Spleen (tissue), 11 donors: Measurements from ENCODE around the gene ABCB8. TPM values are rescaled to one million over a fixed set of nuclear protein-coding genes. Genes with fewer than 3 reads are reported as not detected.

ENCODE experiments used
- DNase-seq: peaks from one replicate; pipeline ENCODE4 v3.0.0-alpha.2; 2020
- H3K27ac ChIP-seq, 8 donors: fragments of 200-600 bp; sonication (generic) in 7 of 8; 1 replicate in 4 of 8; 2 replicates in 4 of 8; pipeline versions ENCODE4 v1.5.0 to v1.8.0; 2016 to 2021; ENCODE audit warnings: inconsistent platforms in 4 of 8, mild to moderate bottlenecking in 4 of 8, moderate library complexity in 1 of 8
- H3K27me3 ChIP-seq, 7 donors: fragments of 200-600 bp; sonication (generic) in 6 of 7; replicated peaks in 1 of 7; 1 replicate in 4 of 7; 2 replicates in 3 of 7; pipeline versions ENCODE4 v1.5.0 to v1.8.0; 2016 to 2021; ENCODE audit warnings: inconsistent platforms in 3 of 7, mild to moderate bottlenecking in 1 of 7
- H3K36me3 ChIP-seq, 6 donors: fragments of 200-600 bp; sonication (generic) in 5 of 6; 1 replicate in 4 of 6; 2 replicates in 2 of 6; pipeline versions ENCODE4 v1.5.0 to v1.8.0; 2016 to 2021; ENCODE audit warnings: inconsistent platforms in 2 of 6
- H3K4me1 ChIP-seq, 6 donors: fragments of 200-600 bp; sonication (generic) in 5 of 6; 1 replicate in 3 of 6; 2 replicates in 3 of 6; pipeline versions ENCODE4 v1.5.0 to v1.8.0; 2016 to 2021; ENCODE audit warnings: inconsistent platforms in 3 of 6
- H3K4me3 ChIP-seq, 8 donors: fragments of 200-600 bp; sonication (generic) in 7 of 8; 1 replicate in 4 of 8; 2 replicates in 4 of 8; pipeline versions ENCODE4 v1.5.0 to v1.8.0; 2016 to 2021; ENCODE audit warnings: inconsistent platforms in 4 of 8, mild to moderate bottlenecking in 4 of 8, moderate library complexity in 2 of 8
- H3K9me3 ChIP-seq, 8 donors: fragments of 200-600 bp; sonication (generic) in 7 of 8; 1 replicate in 4 of 8; 2 replicates in 4 of 8; pipeline versions ENCODE4 v1.5.0 to v1.8.0; 2016 to 2021; ENCODE audit warnings: inconsistent platforms in 4 of 8
- POLR2A ChIP-seq, 3 donors: fragments of 450-650 bp; IDR thresholded peaks; one replicate each; pipeline ENCODE4 v1.5.1; 2017; ENCODE audit warnings: antibody characterized with exemption in 3 of 3, mild to moderate bottlenecking in 1 of 3
- POLR2AphosphoS5 ChIP-seq, 3 donors: sonication (generic); formaldehyde crosslinking; IDR thresholded peaks; one replicate each; pipeline ENCODE4 v1.5.1; 2017; ENCODE audit warnings: antibody characterized with exemption in 3 of 3
- WGBS, 5 donors: extraction: QIAGEN DNeasy Blood & Tissue Kit in 3 of 5; methylation state at CpG; one replicate each; pipeline versions ENCODE4 v1.1.5 to v1.1.7; 2013 to 2018; 5-methylcytosine and 5-hydroxymethylcytosine counted together
- intact Hi-C: fragments of 100-400 bp; cut with DNase I; formaldehyde crosslinking; loops from one replicate; pipeline ENCODE4 v1.15.0; 2023; ENCODE audit warnings: low total_unique reads
- polyA plus RNA-seq, 3 donors: library from polyadenylated mRNA; stranded (reverse); fragments of 200-250 nt; gene quantifications; one replicate each; pipeline ENCODE4 v1.2.1, GENCODE V29; 2013
- total RNA-seq, 7 donors: library from RNA; depleted of rRNA in 3 of 7; stranded (reverse); fragments of >200 nt in 3 of 7; fragmentation: NEBNext Ultra II Directional in 4 of 7; extraction: Animal tissue kit (Norgen Biotek cat#: 25700) in 4 of 7; gene quantifications; one replicate each; pipeline versions ENCODE4 v1.1.0 to v1.2.1, GENCODE V29; 2016 to 2021
- TF ChIP-seq, protein P1 (sequence below), 11 experiments: fragments of 200-600 bp in 7 of 11; fragments of 450-650 bp in 4 of 11; sonication (generic) in 4 of 11; IDR thresholded peaks in 8 of 11; conservative IDR thresholded peaks in 3 of 11; 1 replicate in 7 of 11; 2 replicates in 4 of 11; pipeline versions ENCODE4 v1.4.0 to v1.8.0; 2016 to 2021; ENCODE audit warnings: antibody characterized with exemption in 11 of 11, inconsistent platforms in 4 of 11, mild to moderate bottlenecking in 1 of 11
- donor health status: healthy with polysubstance abuse.
- donor health status: DM: no; HTN: no; CAD: no; lungs with moderate emphysema.
- donor health status: DM: no; HTN: no; CAD: no.
- donor health status: Bipolar disorder and iron deficiency.
- donor health status: healthy.
- donor health status: DM: no; HTN: no; CAD: no.
- donor health status: DM: yes; HTN: yes; CAD: no.

Gene ABCB8
- total and polyA plus RNA-seq, 10 donors, result 12.9 to 42.6 (median 26.4) TPM

- no peak for DNase-seq
Observed at GRCh38 chr7:150986556-150986955, 41.7 kb upstream of the ABCB8 start.

GRCh38 chr7:150988230-150989226 is 39.7 kb upstream of the ABCB8 start:
- peaks cover 0 to 21% (median 16%) of the 10 kb centered on the region in 8 donors for H3K9me3 ChIP-seq
- H3K27me3 ChIP-seq, result peaks cover 0 to 52% (median 0%) of the 10 kb centered on the region in 7 donors
- 10 to 24% (median 10%) methylated on average over 12 to 31 of the region's 31 CpGs for WGBS, 5 donors
- intact Hi-C loops, result no loop called here
- H3K36me3 ChIP-seq, result no peaks in the 10 kb centered on the region
- TF ChIP-seq POLR2A (IDR thresholded peaks at IDR 0.05) (no peak), POLR2AphosphoS5 (IDR thresholded peaks at IDR 0.05) (peak; percentile 77 to 81 (median 81))
- TF ChIP-seq, protein P1, sequence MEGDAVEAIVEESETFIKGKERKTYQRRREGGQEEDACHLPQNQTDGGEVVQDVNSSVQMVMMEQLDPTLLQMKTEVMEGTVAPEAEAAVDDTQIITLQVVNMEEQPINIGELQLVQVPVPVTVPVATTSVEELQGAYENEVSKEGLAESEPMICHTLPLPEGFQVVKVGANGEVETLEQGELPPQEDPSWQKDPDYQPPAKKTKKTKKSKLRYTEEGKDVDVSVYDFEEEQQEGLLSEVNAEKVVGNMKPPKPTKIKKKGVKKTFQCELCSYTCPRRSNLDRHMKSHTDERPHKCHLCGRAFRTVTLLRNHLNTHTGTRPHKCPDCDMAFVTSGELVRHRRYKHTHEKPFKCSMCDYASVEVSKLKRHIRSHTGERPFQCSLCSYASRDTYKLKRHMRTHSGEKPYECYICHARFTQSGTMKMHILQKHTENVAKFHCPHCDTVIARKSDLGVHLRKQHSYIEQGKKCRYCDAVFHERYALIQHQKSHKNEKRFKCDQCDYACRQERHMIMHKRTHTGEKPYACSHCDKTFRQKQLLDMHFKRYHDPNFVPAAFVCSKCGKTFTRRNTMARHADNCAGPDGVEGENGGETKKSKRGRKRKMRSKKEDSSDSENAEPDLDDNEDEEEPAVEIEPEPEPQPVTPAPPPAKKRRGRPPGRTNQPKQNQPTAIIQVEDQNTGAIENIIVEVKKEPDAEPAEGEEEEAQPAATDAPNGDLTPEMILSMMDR (IDR thresholded peaks at IDR 0.05 in 8 of 11, conservative IDR thresholded peaks at IDR 0.05 in 3 of 11), result peak; percentile 64 to 94 (median 85)
- peak overlapping the region in 2 of 8 donors; percentile 5 to 41 for H3K4me3 ChIP-seq
- peak overlapping the region; percentile 49 to 89 (median 83) for H3K27ac ChIP-seq
- peaks cover 11 to 72% (median 48%) of the 10 kb centered on the region in 6 donors for H3K4me1 ChIP-seq
- DNase-seq, result peak; percentile 87

More at GRCh38 chr7:150986556-150986955, 41.7 kb upstream of the ABCB8 start:
- intact Hi-C loops, result loop anchor here (2.0 kb wide), 1 partner anchor 88 kb away; no protein-coding TSS in a partner anchor
- Histone ChIP-seq H3K36me3 (no peaks in the 10 kb centered on the region), H3K9me3 (peaks cover 0 to 21% (median 16%) of the 10 kb centered on the region in 8 donors), H3K4me1 (peaks cover 11 to 54% (median 39%) of the 10 kb centered on the region in 6 donors), H3K4me3 (no peak overlapping the region), H3K27me3 (peaks cover 0 to 69% (median 4%) of the 10 kb centered on the region in 7 donors), H3K27ac (no peak overlapping the region)
- WGBS, 5 donors, result 58 to 71% (median 66%) methylated on average over 5 of the region's 5 CpGs
- no peak for TF ChIP-seq POLR2A (IDR thresholded peaks at IDR 0.05)
- TF ChIP-seq, protein P1 (IDR thresholded peaks at IDR 0.05 in 8 of 11, conservative IDR thresholded peaks at IDR 0.05 in 3 of 11), result no peak
- no peak for TF ChIP-seq POLR2AphosphoS5 (IDR thresholded peaks at IDR 0.05)

DNA sequence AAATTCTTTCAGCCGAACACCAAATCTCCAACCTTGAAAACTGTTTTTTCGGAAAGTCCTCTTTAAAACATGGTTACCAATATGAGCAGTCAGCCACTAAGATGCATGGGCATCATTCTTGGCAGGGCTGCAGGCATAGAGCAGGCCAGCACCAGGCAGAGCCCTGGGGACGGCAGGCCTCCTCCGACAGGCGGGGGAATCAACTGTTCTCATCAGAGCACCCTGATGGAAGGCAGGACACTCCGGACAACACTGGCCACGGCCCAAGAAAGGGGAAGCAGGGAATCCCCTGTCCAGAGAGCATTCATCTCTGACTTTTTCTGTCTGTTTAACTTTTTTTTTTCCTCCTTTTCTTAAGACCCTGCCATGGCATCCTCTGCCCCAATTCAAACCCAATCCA is 38.8 kb upstream of the ABCB8 start:
- Histone ChIP-seq H3K36me3 (no peaks in the 10 kb centered on the region), H3K4me1 (peaks cover 11 to 80% (median 54%) of the 10 kb centered on the region in 6 donors), H3K9me3 (peaks cover 0 to 21% (median 16%) of the 10 kb centered on the region in 8 donors), H3K27ac (peak overlapping the region; percentile 49 to 89 (median 83)), H3K4me3 (no peak overlapping the region), H3K27me3 (peaks cover 0 to 44% (median 0%) of the 10 kb centered on the region in 7 donors)
- no peak for TF ChIP-seq POLR2A (IDR thresholded peaks at IDR 0.05)
- TF ChIP-seq, protein P1 (IDR thresholded peaks at IDR 0.05 in 8 of 11, conservative IDR thresholded peaks at IDR 0.05 in 3 of 11), result no peak
- intact Hi-C loops, result no loop called here
- DNase-seq, result no peak
- WGBS, 5 donors, result 34 to 76% (median 56%) methylated on average over 7 of the region's 7 CpGs
